Suppressor macrophage (primary cell): ENCODE results near the gene EFNA5.

ENCODE experiments used
- DNase-seq, 4 experiments: peaks; one replicate each; pipeline ENCODE4 v3.0.0-alpha.2; 2020 to 2022

EFNA5 gene

GRCh38 chr5:107418071-107418470 is 252.7 kb downstream of the EFNA5 start:
- DNase-seq: no peak

- no peak for DNase-seq
These were observed 255.0 kb downstream of the EFNA5 start for GRCh38 chr5:107415762-107416161.

GRCh38 chr5:107414802-107415201 is 255.9 kb downstream of the EFNA5 start:
- DNase-seq: no peak

- no peak for DNase-seq
These were observed 257.0 kb downstream of the EFNA5 start for GRCh38 chr5:107413754-107414153.

GRCh38 chr5:107408564-107408963 is 262.2 kb downstream of the EFNA5 start:
- DNase-seq: no peak

- no peak for DNase-seq
These were observed 262.9 kb downstream of the EFNA5 start for GRCh38 chr5:107407713-107408298.

GRCh38 chr5:107404595-107405374 is 266.0 kb downstream of the EFNA5 start:
- DNase-seq: no peak

- no peak for DNase-seq
These were observed 267.3 kb downstream of the EFNA5 start for GRCh38 chr5:107403228-107403953.

GRCh38 chr5:107402434-107403227 is 268.1 kb downstream of the EFNA5 start:
- DNase-seq: no peak

- no peak for DNase-seq
These were observed 269.1 kb downstream of the EFNA5 start for GRCh38 chr5:107401470-107402122.

- no peak for DNase-seq
These were observed 270.4 kb downstream of the EFNA5 start for GRCh38 chr5:107400328-107400727.

GRCh38 chr5:107398703-107399102 is 272.0 kb downstream of the EFNA5 start:
- DNase-seq: no peak

GRCh38 chr5:107396351-107396690 is 274.4 kb downstream of the EFNA5 start:
- no peak for DNase-seq

- DNase-seq: no peak
These were observed 274.9 kb downstream of the EFNA5 start for GRCh38 chr5:107395632-107396350.

- peak in 1 of 4 experiments; percentile 7 for DNase-seq
These were observed 276.9 kb downstream of the EFNA5 start for GRCh38 chr5:107393851-107394250.

GRCh38 chr5:107391787-107392186 is 278.9 kb downstream of the EFNA5 start:
- DNase-seq: no peak

- peak; percentile 60 to 90 (median 72) for DNase-seq
These were observed 281.0 kb downstream of the EFNA5 start for GRCh38 chr5:107389775-107390148.

GRCh38 chr5:107389130-107389774 is 281.5 kb downstream of the EFNA5 start:
- peak; percentile 62 to 83 (median 72) for DNase-seq

GRCh38 chr5:107388141-107388861 is 282.4 kb downstream of the EFNA5 start:
- DNase-seq: peak; percentile 16 to 73 (median 48)

GRCh38 chr5:107387526-107388140 is 283.1 kb downstream of the EFNA5 start:
- peak in 1 of 4 experiments; percentile 8 for DNase-seq
